ENCODE results near the gene SETD2. TPM values are rescaled to one million over a fixed set of nuclear protein-coding genes. Genes with fewer than 3 reads are reported as not detected.
"Not testable (repeated sequence)": the region's sequence is repeated elsewhere in the genome, so short reads cannot be mapped to it uniquely, and the experiment has no call there.

The SETD2 gene
- total RNA-seq, 1 experiment from 2014 or later, result 28.8 TPM

- Histone ChIP-seq H3K27me3 (replicated peaks; ENCODE audit: insufficient read depth, low read depth, low read length, poor library complexity) (no peaks in the 10 kb centered on the region), H3K36me3 (ENCODE audit: insufficient read depth, low read length, poor library complexity, severe bottlenecking) (no peaks in the 10 kb centered on the region), H3K4me3 (ENCODE audit: low read depth, low read length, poor library complexity, severe bottlenecking) (no peak overlapping the region), H3K27ac (ENCODE audit: low read depth, low read length, poor library complexity, severe bottlenecking) (no peak overlapping the region), H3K9me3 (ENCODE audit: low read depth, low read length, poor library complexity, severe bottlenecking) (no peaks in the 10 kb centered on the region), H3K4me1 (ENCODE audit: insufficient read depth, low read length, poor library complexity, severe bottlenecking) (no peaks in the 10 kb centered on the region)
- TF ChIP-seq CTCF (conservative IDR thresholded peaks at IDR 0.05; ENCODE audit: low read depth, low read length), result no peak
- no peak for TF ChIP-seq EZH2 (IDR thresholded peaks at IDR 0.05; ENCODE audit: borderline replicate concordance, low read depth, low read length, poor library complexity, severe bottlenecking)
- no TSS peak for BruUV-seq (replicated peaks)
- CTCF ChIA-PET, result no interaction called here
- POLR2A ChIA-PET (ENCODE audit: low non-redundant PET), result no interaction called here
- intact Hi-C loops (cut with micrococcal nuclease; ENCODE audit: unreplicated experiment), result no loop called here
- no peak for DNase-seq (ENCODE audit: low spot score)
Measured at GRCh38 chr3:47194994-47195393, 31.1 kb upstream of the SETD2 start.

GRCh38 chr3:47193871-47194859 lies 30.3 kb upstream of the SETD2 start:
- ChIA-PET CTCF (no interaction called here), POLR2A (ENCODE audit: low non-redundant PET) (no interaction called here)
- DNase-seq (ENCODE audit: low spot score), result no peak
- Histone ChIP-seq H3K4me3 (ENCODE audit: low read depth, low read length, poor library complexity, severe bottlenecking) (no peak overlapping the region), H3K36me3 (ENCODE audit: insufficient read depth, low read length, poor library complexity, severe bottlenecking) (no peaks in the 10 kb centered on the region), H3K9me3 (ENCODE audit: low read depth, low read length, poor library complexity, severe bottlenecking) (no peaks in the 10 kb centered on the region), H3K4me1 (ENCODE audit: insufficient read depth, low read length, poor library complexity, severe bottlenecking) (no peaks in the 10 kb centered on the region), H3K27ac (ENCODE audit: low read depth, low read length, poor library complexity, severe bottlenecking) (no peak overlapping the region), H3K27me3 (replicated peaks; ENCODE audit: insufficient read depth, low read depth, low read length, poor library complexity) (no peaks in the 10 kb centered on the region)
- intact Hi-C loops (cut with micrococcal nuclease; ENCODE audit: unreplicated experiment), result no loop called here
- BruUV-seq (replicated peaks), result no TSS peak
- no peak for TF ChIP-seq CTCF (conservative IDR thresholded peaks at IDR 0.05; ENCODE audit: low read depth, low read length)
- no peak for TF ChIP-seq EZH2 (IDR thresholded peaks at IDR 0.05; ENCODE audit: borderline replicate concordance, low read depth, low read length, poor library complexity, severe bottlenecking)

DNA sequence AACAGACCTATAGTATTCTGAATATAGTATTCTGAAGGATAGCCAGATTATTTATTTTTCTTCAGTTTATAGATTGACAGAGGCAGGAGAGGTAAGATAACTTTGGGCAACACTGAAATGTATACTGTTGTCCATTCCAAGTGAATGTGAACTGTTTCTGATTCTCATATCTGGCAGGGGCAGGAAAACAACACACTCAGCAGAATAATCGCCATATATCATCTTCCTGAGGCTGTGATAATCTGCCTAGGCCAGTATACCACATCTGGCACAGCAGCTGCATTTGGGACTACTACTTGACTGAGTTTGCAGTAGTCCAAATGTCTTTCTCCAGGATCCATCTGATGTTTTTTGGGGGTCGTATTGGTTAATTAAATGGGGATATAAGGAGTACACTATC lies 22.4 kb upstream of the SETD2 start:
- intact Hi-C loops (cut with micrococcal nuclease; ENCODE audit: unreplicated experiment), result no loop called here
- H3K36me3 ChIP-seq (ENCODE audit: insufficient read depth, low read length, poor library complexity, severe bottlenecking), result no peaks in the 10 kb centered on the region
- CTCF ChIA-PET, result no interaction called here
- POLR2A ChIA-PET (ENCODE audit: low non-redundant PET), result no interaction called here
- H3K27me3 ChIP-seq (replicated peaks; ENCODE audit: insufficient read depth, low read depth, low read length, poor library complexity), result no peaks in the 10 kb centered on the region
- no peak overlapping the region for H3K27ac ChIP-seq (ENCODE audit: low read depth, low read length, poor library complexity, severe bottlenecking)
- H3K4me1 ChIP-seq (ENCODE audit: insufficient read depth, low read length, poor library complexity, severe bottlenecking), result no peaks in the 10 kb centered on the region
- H3K4me3 ChIP-seq (ENCODE audit: low read depth, low read length, poor library complexity, severe bottlenecking), result no peak overlapping the region
- BruUV-seq (replicated peaks), result no TSS peak
- no peak for DNase-seq (ENCODE audit: low spot score)
- TF ChIP-seq CTCF (conservative IDR thresholded peaks at IDR 0.05; ENCODE audit: low read depth, low read length) (no peak), EZH2 (IDR thresholded peaks at IDR 0.05; ENCODE audit: borderline replicate concordance, low read depth, low read length, poor library complexity, severe bottlenecking) (no peak)
- H3K9me3 ChIP-seq (ENCODE audit: low read depth, low read length, poor library complexity, severe bottlenecking), result no peaks in the 10 kb centered on the region

DNA sequence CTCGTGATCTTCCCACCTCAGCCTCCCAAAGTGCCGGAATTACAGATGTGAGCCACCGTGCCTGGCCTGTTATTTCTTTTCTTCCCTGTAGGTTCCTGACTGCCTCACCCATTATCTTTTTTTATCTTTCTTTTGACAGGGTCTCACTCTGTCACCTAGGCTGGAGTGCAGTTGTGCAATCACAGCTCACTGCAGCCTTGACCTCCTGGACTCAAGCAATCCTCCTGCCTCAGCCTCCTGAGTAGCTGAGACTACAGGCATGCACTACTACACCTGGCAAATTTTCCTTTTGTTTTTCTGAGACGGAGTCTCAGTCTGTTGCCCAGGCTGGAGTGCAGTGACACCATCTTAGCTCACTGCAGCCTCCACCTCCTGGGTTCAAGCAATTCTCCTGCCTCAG lies 17.8 kb upstream of the SETD2 start:
- H3K4me1 ChIP-seq (ENCODE audit: insufficient read depth, low read length, poor library complexity, severe bottlenecking); DNase-seq (ENCODE audit: low spot score); intact Hi-C loops (cut with micrococcal nuclease; ENCODE audit: unreplicated experiment); H3K36me3 ChIP-seq (ENCODE audit: insufficient read depth, low read length, poor library complexity, severe bottlenecking); H3K4me3 ChIP-seq (ENCODE audit: low read depth, low read length, poor library complexity, severe bottlenecking); H3K27ac ChIP-seq (ENCODE audit: low read depth, low read length, poor library complexity, severe bottlenecking); CTCF ChIA-PET; POLR2A ChIA-PET (ENCODE audit: low non-redundant PET); H3K27me3 ChIP-seq (replicated peaks; ENCODE audit: insufficient read depth, low read depth, low read length, poor library complexity); H3K9me3 ChIP-seq (ENCODE audit: low read depth, low read length, poor library complexity, severe bottlenecking); BruUV-seq (replicated peaks): not testable (repeated sequence)

GRCh38 chr3:47180011-47180410 lies 16.1 kb upstream of the SETD2 start:
- H3K27me3 ChIP-seq (replicated peaks; ENCODE audit: insufficient read depth, low read depth, low read length, poor library complexity); POLR2A ChIA-PET (ENCODE audit: low non-redundant PET); H3K4me3 ChIP-seq (ENCODE audit: low read depth, low read length, poor library complexity, severe bottlenecking); H3K4me1 ChIP-seq (ENCODE audit: insufficient read depth, low read length, poor library complexity, severe bottlenecking); H3K36me3 ChIP-seq (ENCODE audit: insufficient read depth, low read length, poor library complexity, severe bottlenecking); H3K27ac ChIP-seq (ENCODE audit: low read depth, low read length, poor library complexity, severe bottlenecking); DNase-seq (ENCODE audit: low spot score); BruUV-seq (replicated peaks); intact Hi-C loops (cut with micrococcal nuclease; ENCODE audit: unreplicated experiment); H3K9me3 ChIP-seq (ENCODE audit: low read depth, low read length, poor library complexity, severe bottlenecking); CTCF ChIA-PET: not testable (repeated sequence)

Data from A673 (cell line).